A549 (cell line): ENCODE measurements around the gene ARL15. TPM values are rescaled to one million over a fixed set of nuclear protein-coding genes. Genes with fewer than 3 reads are reported as not detected.
A peak's percentile ranks its signal among the peaks of the same experiment; 100 is the strongest.

Experiments used
- ATAC-seq, 2 experiments: fragments of 200-7000 bp in 1 of 2; fragments of >200 bp in 1 of 2; cut with Nextera tagmentation in 1 of 2; cut with Tn5 transposase in 1 of 2; 3 replicates each; pipeline versions ENCODE4 v1.8.0 to v1.9.1; 2018 to 2020; ENCODE audit warnings: mild to moderate bottlenecking in 1 of 2, moderate library complexity in 1 of 2
- CTCF ChIA-PET: fragments of 300-600 bp; sonication (Branson Sonifier 250); formaldehyde crosslinking; extraction: SDS; loops from one replicate; lab custom pipeline; 2021; ENCODE audit warnings: antibody characterized with exemption, inconsistent platforms; lab: Yijun Ruan, JAX
- POLR2A ChIA-PET: fragments of 350-600 bp; formaldehyde crosslinking; extraction: SDS; loops from one replicate; lab custom pipeline; 2021; ENCODE audit warnings: antibody characterized with exemption, inconsistent platforms; lab: Yijun Ruan, JAX
- DNase-seq, 2 experiments: peaks; one replicate each; pipeline versions ENCODE4 v3.0.0 to v3.0.0-alpha.2; 2011 to 2016; ENCODE audit warnings: low read depth in 1 of 2, low spot score in 1 of 2
- FAIRE-seq: peaks from 2 replicates; lab custom pipeline; 2011; peaks lifted over from hg19 to GRCh38; lab: Jason Lieb, UNC
- H3K27ac ChIP-seq, 2 experiments: fragments of >200 bp; sonication (Bioruptor Twin); formaldehyde crosslinking; 3 replicates each; pipeline ENCODE4 v1.5.1; 2016 to 2017
- H3K4me1 ChIP-seq: fragments of >200 bp; sonication (Bioruptor Twin); formaldehyde crosslinking; 3 replicates; pipeline ENCODE4 v1.6.1; 2016
- H3K4me2 ChIP-seq: fragments of >200 bp; sonication (Bioruptor Twin); formaldehyde crosslinking; 3 replicates; pipeline ENCODE4 v1.6.1; 2016
- H3K4me3 ChIP-seq: fragments of >200 bp; sonication (Bioruptor Twin); formaldehyde crosslinking; 3 replicates; pipeline ENCODE4 v1.5.1; 2016
- H3K9me3 ChIP-seq: fragments of >200 bp; sonication (Bioruptor Twin); formaldehyde crosslinking; 3 replicates; pipeline ENCODE4 v1.6.1; 2016
- BHLHE40 ChIP-seq: IDR thresholded peaks from 2 replicates; pipeline ENCODE4 v1.6.1; 2012; ENCODE audit warnings: low read depth, low read length, inconsistent platforms
- CBX2 ChIP-seq: fragments of 200-600 bp; sonication (generic); IDR thresholded peaks from 2 replicates; pipeline ENCODE4 v1.6.1; 2016; ENCODE audit warnings: low read depth, mild to moderate bottlenecking, borderline replicate concordance
- CEBPB ChIP-seq, 2 experiments: fragments of >200 bp in 1 of 2; sonication (Bioruptor Twin) in 1 of 2; formaldehyde crosslinking in 1 of 2; IDR thresholded peaks; 2 replicates each; pipeline ENCODE4 v1.6.1; 2012 to 2016
- CHD2 ChIP-seq: fragments of 150-350 bp; IDR thresholded peaks from 2 replicates; pipeline ENCODE4 v1.6.1; 2014; ENCODE audit warnings: low read length; ENCODE audit not compliant: partially characterized antibody
- E2F6 ChIP-seq: IDR thresholded peaks from 2 replicates; pipeline ENCODE4 v1.6.1; 2012; ENCODE audit warnings: low read depth, borderline replicate concordance
- EHMT2 ChIP-seq: fragments of 200-600 bp; sonication (generic); IDR thresholded peaks from 2 replicates; pipeline ENCODE4 v1.6.1; 2016; ENCODE audit warnings: antibody characterized with exemption, low read depth, mild to moderate bottlenecking, moderate library complexity
- ESRRA ChIP-seq: fragments of 150-350 bp; IDR thresholded peaks from 2 replicates; pipeline ENCODE4 v1.6.1; 2014; ENCODE audit warnings: mild to moderate bottlenecking, low read length, borderline replicate concordance
- FOSB ChIP-seq: fragments of 250-450 bp; sonication (Bioruptor Pico); IDR thresholded peaks from 2 replicates; pipeline ENCODE4 v1.5.0; 2020; ENCODE audit warnings: mild to moderate bottlenecking, moderate library complexity
- GATA3 ChIP-seq: IDR thresholded peaks from 2 replicates; pipeline ENCODE4 v1.6.1; 2012; ENCODE audit warnings: borderline replicate concordance
- HEYL ChIP-seq: fragments of 250-450 bp; sonication (Bioruptor Pico); IDR thresholded peaks from 2 replicates; pipeline ENCODE4 v1.8.0; 2021; ENCODE audit warnings: mild to moderate bottlenecking, moderate library complexity
- JUN ChIP-seq, 2 experiments: fragments of >200 bp; sonication (Bioruptor Twin); formaldehyde crosslinking; IDR thresholded peaks; 2 replicates in 1 of 2; 3 replicates in 1 of 2; pipeline ENCODE4 v1.6.1; 2016 to 2017
- JUNB ChIP-seq: fragments of >200 bp; sonication (Bioruptor Twin); formaldehyde crosslinking; IDR thresholded peaks from 2 replicates; pipeline ENCODE4 v1.6.1; 2016
- KDM1A ChIP-seq: fragments of 200-600 bp; sonication (generic); IDR thresholded peaks from 2 replicates; pipeline ENCODE4 v1.6.1; 2016; ENCODE audit warnings: low read depth, mild to moderate bottlenecking
- MAFK ChIP-seq: fragments of 450-650 bp; IDR thresholded peaks from 2 replicates; pipeline ENCODE4 v1.6.1; 2014; ENCODE audit not compliant: partially characterized antibody
- MAX ChIP-seq: IDR thresholded peaks from 2 replicates; pipeline ENCODE4 v1.6.1; 2012
- NPAS2 ChIP-seq: fragments of 250-450 bp; sonication (Bioruptor Pico); IDR thresholded peaks from 2 replicates; pipeline ENCODE4 v1.8.0; 2022; ENCODE audit warnings: mild to moderate bottlenecking, moderate library complexity, borderline replicate concordance
- NR3C1 ChIP-seq: fragments of >200 bp; sonication (Bioruptor Twin); formaldehyde crosslinking; IDR thresholded peaks from 3 replicates; pipeline ENCODE4 v1.6.1; 2017
- POLR2A ChIP-seq: IDR thresholded peaks from 2 replicates; pipeline ENCODE4 v1.6.1; 2012; ENCODE audit warnings: mild to moderate bottlenecking, low read length
- POLR2AphosphoS2 ChIP-seq: conservative IDR thresholded peaks from 2 replicates; pipeline ENCODE4 v1.6.1; 2012; ENCODE audit warnings: low read length, improper control_type of control experiment, inconsistent platforms
- RAD21 ChIP-seq, 2 experiments: fragments of >200 bp in 1 of 2; sonication (Bioruptor Twin) in 1 of 2; formaldehyde crosslinking in 1 of 2; IDR thresholded peaks in 1 of 2; conservative IDR thresholded peaks in 1 of 2; 2 replicates in 1 of 2; 3 replicates in 1 of 2; pipeline ENCODE4 v1.6.1; 2012 to 2018; ENCODE audit warnings: inconsistent platforms in 1 of 2
- RARB ChIP-seq: fragments of 250-450 bp; sonication (Bioruptor Pico); IDR thresholded peaks from 2 replicates; pipeline ENCODE4 v1.8.0; 2021; ENCODE audit warnings: mild to moderate bottlenecking, moderate library complexity
- REST ChIP-seq: fragments of 200-600 bp; sonication (generic); IDR thresholded peaks from 2 replicates; pipeline ENCODE4 v1.6.1; 2016; ENCODE audit warnings: antibody characterized with exemption, mild to moderate bottlenecking, moderate library complexity
- RFX5 ChIP-seq: fragments of 450-650 bp; IDR thresholded peaks from 2 replicates; pipeline ENCODE4 v1.7.1; 2014; ENCODE audit warnings: antibody characterized with exemption, mild to moderate bottlenecking, moderate library complexity
- SMC3 ChIP-seq: fragments of >200 bp; sonication (Bioruptor Twin); formaldehyde crosslinking; IDR thresholded peaks from 3 replicates; pipeline ENCODE4 v1.6.1; 2018; ENCODE audit warnings: inconsistent platforms
- TFCP2L1 ChIP-seq: fragments of 250-450 bp; sonication (Bioruptor Pico); IDR thresholded peaks from 2 replicates; pipeline ENCODE4 v1.5.0; 2021; ENCODE audit warnings: mild to moderate bottlenecking
- ZFP36 ChIP-seq: fragments of 450-650 bp; IDR thresholded peaks from 2 replicates; pipeline ENCODE4 v1.6.1; 2014; ENCODE audit warnings: borderline replicate concordance; ENCODE audit not compliant: partially characterized antibody
- WGBS: methylation state at CpG from one replicate; pipeline ENCODE4 v1.1.6; 2017; ENCODE audit errors: missing lambda C conversion rate; 5-methylcytosine and 5-hydroxymethylcytosine counted together
- polyA plus RNA-seq, 4 experiments: library from polyadenylated mRNA; depleted of rRNA in 3 of 4; stranded (reverse); fragments of >200 nt; fragmentation: RNase III in 1 of 4; extraction: RNeasy Plus Mini Kit Qiagen cat#74134 plus additional on column Dnase treatment in 1 of 4; gene quantifications; 2 replicates in 3 of 4; 3 replicates in 1 of 4; pipeline ENCODE4 v1.2.3, GENCODE V29; 2011 to 2017

ARL15 gene
- polyA plus RNA-seq, 2 of the 4 experiments (the other 2 are of a cell fraction), result 11.8 to 12.1 TPM

GRCh38 chr5:54159893-54160195, 150.5 kb downstream of the ARL15 start:
- peaks cover 10% of the 10 kb centered on the region for H3K4me1 ChIP-seq
- no peak overlapping the region for H3K4me2 ChIP-seq
- ATAC-seq, result no peak
- TF ChIP-seq ZFP36, result no peak
- TF ChIP-seq MAX, result no peak
- TF ChIP-seq, all 56 proteins: peak for 0
- Histone ChIP-seq H3K4me3 (no peak overlapping the region), H3K9me3 (peaks cover 4% of the 10 kb centered on the region; the same call in 1 of the 3 replicates), H3K27ac (peak overlapping the region in 1 of 2 experiments; percentile 34; a peak in 1 of 6 replicates)
- 80% methylated on average over 2 of the region's 2 CpGs for WGBS
- POLR2A ChIA-PET, result no interaction called here
- CTCF ChIA-PET, result interaction anchor here (0.7 kb wide), 1 partner anchor 163 kb away, joined by 3 read pairs; no protein-coding TSS in a partner anchor
- FAIRE-seq (no peak), DNase-seq (no peak)

GRCh38 chr5:54159153-54159892, 151.1 kb downstream of the ARL15 start:
- Histone ChIP-seq H3K4me2 (peak overlapping the region; percentile 27; the same call in 1 of the 3 replicates), H3K27ac (peak overlapping the region in 1 of 2 experiments; percentile 34; a peak in 1 of 6 replicates), H3K9me3 (peaks cover 3% of the 10 kb centered on the region; the same call in 1 of the 3 replicates), H3K4me1 (peaks cover 10% of the 10 kb centered on the region), H3K4me3 (no peak overlapping the region)
- FAIRE-seq (no peak), DNase-seq (peak; percentile 31 to 74), ATAC-seq (peak; percentile 73 to 83)
- WGBS, result 61% methylated on average over 4 of the region's 4 CpGs
- TF ChIP-seq KDM1A (no peak), HEYL (CRISPR knock-in tag) (no peak), GATA3 (no peak), SMC3 (0 out of 3 replicates have a peak, but pooled peaks have one; percentile 6), NR3C1 (no peak), CEBPB (IDR thresholded peaks at IDR 0.05) (no peak), RAD21 (conservative IDR thresholded peaks at IDR 0.05 in 1 of 2, IDR thresholded peaks at IDR 0.05 in 1 of 2) (0 out of 5 replicates have a peak, but pooled peaks of 1 of the 2 experiments have one; percentile 24), MAFK (peak; percentile 26), NPAS2 (CRISPR knock-in tag) (no peak), E2F6 (no peak)
- POLR2A ChIA-PET, result no interaction called here
- CTCF ChIA-PET, result interaction anchor here (0.7 kb wide), 1 partner anchor 163 kb away, joined by 3 read pairs; no protein-coding TSS in a partner anchor

- H3K4me2 ChIP-seq, result no peak overlapping the region
- no peak for DNase-seq
- no peak for ATAC-seq
- ChIA-PET CTCF (no interaction called here), POLR2A (no interaction called here)
- H3K4me1 ChIP-seq, result peaks cover 10% of the 10 kb centered on the region
- TF ChIP-seq POLR2A (no peak), CHD2 (no peak), MAX (no peak), RARB (CRISPR knock-in tag) (no peak), HEYL (CRISPR knock-in tag) (no peak), ESRRA (no peak), NPAS2 (CRISPR knock-in tag) (no peak), REST (no peak), FOSB (CRISPR knock-in tag) (no peak), JUNB (no peak), BHLHE40 (no peak), RAD21 (conservative IDR thresholded peaks at IDR 0.05 in 1 of 2, IDR thresholded peaks at IDR 0.05 in 1 of 2) (no peak), E2F6 (no peak), CBX2 (no peak), RFX5 (no peak), TFCP2L1 (no peak), EHMT2 (no peak), POLR2AphosphoS2 (no peak), JUN (IDR thresholded peaks at IDR 0.05) (no peak), SMC3 (no peak)
- WGBS, result 96% methylated on average over 1 of the region's 1 CpG
- no peak overlapping the region for H3K27ac ChIP-seq
- H3K9me3 ChIP-seq, result no peaks in the 10 kb centered on the region
- no peak overlapping the region for H3K4me3 ChIP-seq
- FAIRE-seq, result no peak
Observed at GRCh38 chr5:54156577-54156976, 153.8 kb downstream of the ARL15 start.
